ENCODE measurements around the gene L3MBTL1. TPM values are rescaled to one million over a fixed set of nuclear protein-coding genes. Genes with fewer than 3 reads are reported as not detected.
"Not testable (repeated sequence)": the region's sequence is repeated elsewhere in the genome, so short reads cannot be mapped to it uniquely, and the experiment has no call there.

Gene L3MBTL1
- total RNA-seq, 2 donors from 2014 or later = 4.1 to 28.2 TPM

- H3K27ac ChIP-seq = no peak overlapping the region
- no peak for DNase-seq (ENCODE audit: low spot score)
- no peaks in the 10 kb centered on the region for H3K9me3 ChIP-seq
- H3K4me3 ChIP-seq = no peak overlapping the region
- H3K36me3 ChIP-seq = no peaks in the 10 kb centered on the region
- no peak for TF ChIP-seq CTCF (IDR thresholded peaks at IDR 0.05)
- H3K4me1 ChIP-seq = no peaks in the 10 kb centered on the region
- no peaks in the 10 kb centered on the region for H3K27me3 ChIP-seq
Measured at GRCh38 chr20:43492101-43492500, 15.4 kb upstream of the L3MBTL1 start.

- DNase-seq (ENCODE audit: low spot score) = no peak
- no peaks in the 10 kb centered on the region for H3K4me1 ChIP-seq
- no peak for TF ChIP-seq CTCF (IDR thresholded peaks at IDR 0.05)
- H3K4me3 ChIP-seq = no peak overlapping the region
- no peaks in the 10 kb centered on the region for H3K27me3 ChIP-seq
- no peaks in the 10 kb centered on the region for H3K36me3 ChIP-seq
- peaks cover 0 to 4% of the 10 kb centered on the region in 2 donors for H3K9me3 ChIP-seq
- no peak overlapping the region for H3K27ac ChIP-seq
Measured at GRCh38 chr20:43495388-43495787, 12.1 kb upstream of the L3MBTL1 start.

GRCh38 chr20:43502021-43502420 lies 5.5 kb upstream of the L3MBTL1 start:
- not testable (repeated sequence) for H3K4me1 ChIP-seq; H3K36me3 ChIP-seq; H3K27me3 ChIP-seq; H3K27ac ChIP-seq; DNase-seq (ENCODE audit: low spot score); H3K4me3 ChIP-seq; H3K9me3 ChIP-seq

GRCh38 chr20:43506238-43506637 lies 1.3 kb upstream of the L3MBTL1 start:
- no peak for DNase-seq (ENCODE audit: low spot score)
- Histone ChIP-seq H3K4me1 (peaks cover 0 to 14% of the 10 kb centered on the region in 2 donors), H3K36me3 (no peaks in the 10 kb centered on the region), H3K9me3 (no peaks in the 10 kb centered on the region), H3K27me3 (no peaks in the 10 kb centered on the region), H3K27ac (no peak overlapping the region), H3K4me3 (no peak overlapping the region)
- TF ChIP-seq CTCF (IDR thresholded peaks at IDR 0.05) = no peak

GRCh38 chr20:43508106-43508505 lies 609 bp downstream of the L3MBTL1 start:
- no peak overlapping the region for H3K27ac ChIP-seq
- H3K27me3 ChIP-seq = no peaks in the 10 kb centered on the region
- DNase-seq (ENCODE audit: low spot score) = no peak
- no peaks in the 10 kb centered on the region for H3K36me3 ChIP-seq
- H3K4me1 ChIP-seq = peaks cover 0 to 16% of the 10 kb centered on the region in 2 donors
- H3K4me3 ChIP-seq = peak overlapping the region; percentile 56 to 70
- no peaks in the 10 kb centered on the region for H3K9me3 ChIP-seq
- TF ChIP-seq CTCF (IDR thresholded peaks at IDR 0.05) = no peak

- no peak for TF ChIP-seq CTCF (IDR thresholded peaks at IDR 0.05)
- peaks cover 0 to 21% of the 10 kb centered on the region in 2 donors for H3K4me1 ChIP-seq
- H3K36me3 ChIP-seq = no peaks in the 10 kb centered on the region
- no peaks in the 10 kb centered on the region for H3K9me3 ChIP-seq
- H3K4me3 ChIP-seq = no peak overlapping the region
- H3K27me3 ChIP-seq = no peaks in the 10 kb centered on the region
- no peak for DNase-seq (ENCODE audit: low spot score)
- no peak overlapping the region for H3K27ac ChIP-seq
Measured at GRCh38 chr20:43508604-43509040, 1.1 kb downstream of the L3MBTL1 start.

Measured in right atrium auricular region (tissue), 2 donors.